CD1c-positive myeloid dendritic cell (primary cell): ENCODE measurements around the gene EP400.

Experiments used
- DNase-seq: peaks from one replicate; pipeline ENCODE4 v3.0.0-alpha.2; 2016; ENCODE audit errors: extremely low spot score

The EP400 gene

DNA sequence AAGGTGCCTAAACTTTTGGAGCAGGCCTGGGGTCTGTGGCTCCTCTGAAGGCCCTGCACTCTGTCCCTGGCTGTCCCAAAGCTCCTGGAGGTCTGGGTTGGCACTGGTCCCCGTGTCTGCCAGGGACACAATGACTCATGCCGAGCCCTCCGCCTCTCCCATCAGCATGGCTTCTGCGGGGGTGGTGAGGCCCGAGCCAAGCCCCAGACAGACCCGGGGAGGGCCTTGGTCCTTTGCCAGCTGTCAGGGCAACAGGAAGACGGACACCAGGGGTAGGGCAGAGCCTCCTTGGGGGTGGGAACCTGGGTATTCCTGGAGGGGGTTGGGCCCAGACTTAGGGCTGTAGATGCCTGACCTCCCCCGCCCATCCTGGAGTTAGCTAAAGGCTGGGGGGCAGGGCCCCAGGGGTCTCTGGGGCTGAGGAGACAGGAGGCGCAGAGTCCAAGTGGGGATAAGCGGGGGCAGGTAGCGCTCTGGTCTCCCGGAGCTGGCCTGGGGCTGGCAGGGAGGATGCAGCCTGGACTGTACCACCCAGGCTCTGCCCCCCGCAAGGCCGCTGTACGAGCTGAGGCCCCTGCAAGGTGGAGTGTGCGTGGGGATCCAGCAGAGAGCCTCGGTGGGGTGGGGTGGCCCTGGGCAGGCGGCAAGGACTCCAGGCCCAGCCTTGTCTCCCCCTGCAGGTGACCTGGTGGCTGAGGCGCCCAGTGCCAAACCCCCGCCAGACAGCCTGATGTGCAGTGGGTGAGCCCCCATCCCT, 37.0 kb upstream of the EP400 start:
- DNase-seq, result no peak

DNA sequence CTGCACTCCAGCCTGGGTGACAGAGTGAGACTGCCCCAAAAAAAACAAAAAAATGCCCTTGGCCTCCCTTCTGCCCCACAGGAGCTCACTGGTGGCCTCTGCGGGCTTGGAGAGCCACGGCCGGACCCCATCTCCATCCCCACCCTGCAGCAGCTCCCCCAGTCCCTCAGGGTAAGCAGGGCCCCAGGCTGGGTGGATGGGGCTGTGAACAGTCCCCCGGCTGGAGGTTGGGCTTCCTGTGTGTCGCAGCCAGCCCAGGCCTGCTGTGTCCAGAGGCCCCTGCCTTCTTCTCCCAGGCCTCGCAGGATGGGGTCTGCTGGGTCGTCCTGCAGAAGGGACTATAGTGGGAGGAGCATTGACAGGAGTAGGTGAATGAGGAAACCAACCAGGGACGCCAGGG, 36.1 kb upstream of the EP400 start:
- DNase-seq, result no peak

DNA sequence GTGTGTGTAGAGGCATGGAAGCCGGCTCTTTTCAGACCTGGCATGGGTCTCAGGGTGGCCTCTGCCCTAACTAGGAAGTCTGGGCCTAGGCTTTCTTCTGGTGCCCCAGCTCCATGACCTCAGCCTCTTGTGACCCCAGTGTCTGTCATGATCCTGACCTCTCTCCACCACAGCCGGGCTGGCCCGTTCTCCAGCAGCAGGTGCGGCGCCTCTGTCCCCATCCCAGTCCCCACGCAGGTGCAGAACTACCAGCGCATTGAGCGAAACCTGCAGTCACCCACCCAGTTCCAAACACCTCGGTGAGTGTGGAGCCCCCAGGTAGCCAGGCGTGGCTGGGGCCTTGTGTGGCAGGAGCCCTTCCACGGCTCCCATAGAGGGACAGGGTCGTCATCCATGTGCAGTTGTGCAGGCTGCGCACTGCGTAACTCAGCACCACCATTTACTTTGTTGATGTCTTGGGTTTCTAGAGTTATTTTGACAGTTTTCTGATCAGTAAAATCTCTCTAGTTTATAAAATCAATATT, 35.5 kb upstream of the EP400 start:
- DNase-seq, result no peak

DNA sequence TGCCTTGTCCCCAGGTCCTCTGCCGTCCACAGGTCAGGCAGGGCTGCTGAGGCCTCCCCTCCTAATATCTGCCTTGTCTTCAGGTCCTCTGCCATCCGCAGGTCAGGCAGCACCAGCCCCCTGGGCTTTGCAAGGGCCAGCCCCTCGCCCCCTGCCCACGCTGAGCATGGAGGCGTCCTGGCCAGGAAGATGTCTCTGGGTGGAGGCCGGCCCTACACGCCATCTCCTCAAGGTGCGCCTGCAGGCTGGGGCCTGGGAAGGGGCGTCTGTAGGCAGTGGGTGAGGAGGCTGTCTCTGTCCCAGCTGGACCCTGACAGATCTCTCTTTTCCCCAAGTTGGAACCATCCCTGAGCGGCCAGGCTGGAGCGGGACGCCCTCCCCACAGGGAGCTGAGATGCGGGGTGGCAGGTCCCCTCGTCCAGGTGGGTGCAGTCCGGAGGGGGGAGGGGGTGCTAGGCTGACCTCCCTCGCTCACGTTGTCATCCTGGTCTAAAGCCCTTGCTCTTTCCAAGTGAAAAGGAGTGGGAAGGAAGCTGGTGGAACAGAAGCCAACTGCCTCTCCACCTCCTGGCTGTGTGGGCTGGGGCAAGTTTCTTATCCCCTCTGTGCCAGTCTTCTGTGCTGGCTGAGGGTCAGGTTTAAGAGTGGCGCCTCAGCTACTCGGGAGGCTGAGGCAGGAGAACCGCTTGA, 34.6 kb upstream of the EP400 start:
- DNase-seq, result no peak

DNA sequence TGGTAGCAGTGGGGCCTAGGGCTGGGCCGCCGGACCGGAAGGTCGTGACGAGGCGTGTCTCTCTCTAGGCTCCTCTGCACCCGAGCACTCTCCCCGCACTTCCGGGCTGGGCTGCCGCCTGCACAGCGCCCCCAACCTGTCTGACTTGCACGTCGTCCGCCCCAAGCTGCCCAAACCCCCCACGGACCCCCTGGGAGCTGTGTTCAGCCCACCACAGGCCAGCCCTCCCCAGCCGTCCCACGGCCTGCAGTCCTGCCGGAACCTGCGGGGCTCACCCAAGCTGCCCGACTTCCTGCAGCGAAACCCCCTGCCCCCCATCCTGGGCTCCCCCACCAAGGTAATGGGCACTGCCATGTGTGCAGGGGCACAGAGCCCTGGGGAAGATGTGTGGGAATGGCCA, 33.9 kb upstream of the EP400 start:
- no peak for DNase-seq

DNA sequence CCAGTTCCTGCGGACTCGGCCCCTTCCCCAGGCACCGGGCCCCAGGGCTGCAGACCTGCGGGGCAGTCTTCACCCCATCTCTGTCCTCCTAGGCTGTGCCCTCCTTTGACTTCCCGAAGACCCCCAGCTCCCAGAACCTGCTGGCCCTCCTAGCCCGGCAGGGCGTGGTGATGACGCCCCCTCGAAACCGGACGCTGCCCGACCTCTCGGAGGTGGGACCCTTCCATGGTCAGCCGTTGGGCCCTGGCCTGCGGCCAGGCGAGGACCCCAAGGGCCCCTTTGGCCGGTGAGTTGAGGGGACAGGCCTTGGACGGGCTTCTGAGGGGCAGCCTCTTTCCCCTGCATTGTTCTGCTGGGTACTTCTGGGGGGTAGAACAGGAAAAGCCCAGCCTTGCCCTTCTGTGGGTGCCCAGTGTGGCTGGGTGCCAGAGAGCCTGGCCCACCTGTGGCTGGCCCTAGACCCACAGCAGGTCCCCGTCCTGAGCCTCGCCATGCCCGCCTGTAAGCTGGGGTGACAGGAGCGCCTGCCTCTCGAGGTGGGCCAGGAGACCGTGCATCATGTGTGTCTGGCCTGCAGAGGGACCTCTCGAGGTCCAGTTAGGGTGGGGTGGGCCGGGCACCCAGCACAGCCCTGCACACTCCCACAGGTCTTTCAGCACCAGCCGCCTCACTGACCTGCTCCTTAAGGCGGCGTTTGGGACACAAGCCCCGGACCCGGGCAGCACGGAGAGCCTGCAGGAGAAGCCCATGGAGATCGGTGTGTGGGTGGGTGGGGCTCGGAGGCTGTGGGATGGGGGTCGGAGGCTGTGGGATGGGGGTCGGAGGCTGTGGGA, 33.2 kb upstream of the EP400 start:
- no peak for DNase-seq

DNA sequence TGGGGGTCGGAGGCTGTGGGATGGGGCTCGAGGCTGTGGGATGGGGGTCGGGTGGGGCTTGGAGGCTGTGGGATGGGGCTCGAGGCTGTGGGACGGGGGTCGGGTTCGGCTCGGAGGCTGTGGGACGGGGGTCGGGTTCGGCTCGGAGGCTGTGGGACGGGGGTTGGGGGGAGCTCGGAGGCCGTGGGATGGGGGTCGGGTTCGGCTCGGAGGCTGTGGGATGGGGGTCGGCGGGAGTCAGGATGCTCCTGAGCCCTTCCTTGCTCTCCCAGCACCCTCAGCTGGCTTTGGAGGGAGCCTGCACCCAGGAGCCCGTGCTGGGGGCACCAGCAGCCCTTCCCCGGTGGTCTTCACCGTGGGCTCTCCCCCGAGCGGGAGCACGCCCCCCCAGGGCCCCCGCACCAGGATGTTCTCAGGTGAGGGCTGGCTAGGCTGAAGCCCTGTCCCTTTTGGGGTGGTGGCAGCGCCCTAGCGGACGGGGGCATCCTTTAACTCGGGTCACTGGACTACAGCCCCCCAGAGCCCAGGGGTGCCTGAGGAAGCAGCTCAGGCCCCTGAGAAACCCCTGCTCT, 32.5 kb upstream of the EP400 start:
- no peak for DNase-seq

DNA sequence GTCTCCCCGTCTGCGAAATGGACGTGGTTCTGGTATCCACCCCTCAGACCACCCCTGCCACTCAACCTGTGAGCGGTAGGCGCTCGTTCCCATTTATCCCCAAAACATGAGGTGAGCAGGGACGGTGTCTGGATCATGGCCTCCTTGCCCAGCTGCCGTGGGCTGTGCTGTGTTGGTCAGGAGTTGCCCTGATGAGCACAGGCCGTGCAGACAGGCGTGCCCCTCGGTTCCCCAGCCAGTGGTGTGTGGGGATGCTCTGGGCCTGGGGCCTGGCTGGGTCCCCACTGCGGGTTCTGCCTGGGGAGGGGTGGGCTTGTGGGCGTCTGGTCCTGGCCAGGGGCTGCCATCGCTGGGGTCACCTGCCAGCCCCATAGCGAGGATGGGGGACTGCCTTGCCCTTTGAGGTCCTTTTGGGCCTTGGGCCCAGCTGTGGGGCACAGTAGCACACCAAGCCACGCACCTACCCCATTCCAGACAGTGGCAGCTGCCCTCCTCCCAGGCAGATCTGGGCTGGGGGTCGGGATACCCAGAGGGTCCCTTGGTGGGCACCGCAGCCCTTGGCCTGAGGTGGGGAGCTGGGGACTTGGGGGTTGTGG, 31.9 kb upstream of the EP400 start:
- DNase-seq, result no peak

DNA sequence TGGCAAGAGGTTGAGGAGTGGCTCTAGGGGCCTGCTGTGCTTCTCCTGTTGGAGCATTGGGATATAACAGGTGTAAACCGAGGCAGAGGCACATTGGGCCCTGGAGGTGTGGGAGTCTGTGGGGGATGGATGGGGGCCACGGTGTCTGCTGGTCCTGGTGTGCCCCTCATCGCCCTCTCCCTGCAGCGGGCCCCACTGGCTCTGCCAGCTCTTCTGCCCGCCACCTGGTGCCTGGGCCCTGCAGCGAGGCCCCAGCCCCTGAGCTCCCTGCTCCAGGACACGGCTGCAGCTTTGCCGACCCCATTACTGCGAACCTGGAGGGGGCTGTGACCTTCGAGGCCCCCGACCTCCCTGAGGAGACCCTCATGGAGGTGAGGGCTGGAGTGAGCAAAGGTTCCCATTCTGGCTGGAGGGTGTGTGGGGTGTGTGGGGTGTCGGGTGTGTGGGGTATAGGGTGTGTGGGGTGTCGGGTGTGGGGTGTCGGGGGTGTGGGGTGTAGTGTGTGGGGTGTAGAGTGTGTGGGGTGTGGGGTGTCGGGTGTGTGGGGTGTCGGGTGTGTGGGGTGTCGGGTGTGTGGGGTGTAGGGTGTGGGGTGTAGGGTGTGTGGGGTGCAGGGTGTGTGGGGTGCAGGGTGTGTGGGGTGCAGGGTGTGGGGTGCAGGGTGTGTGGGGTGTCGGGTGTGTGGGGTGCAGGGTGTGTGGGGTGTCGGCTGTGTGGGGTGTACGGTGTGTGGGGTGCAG, 31.3 kb upstream of the EP400 start:
- no peak for DNase-seq

DNA sequence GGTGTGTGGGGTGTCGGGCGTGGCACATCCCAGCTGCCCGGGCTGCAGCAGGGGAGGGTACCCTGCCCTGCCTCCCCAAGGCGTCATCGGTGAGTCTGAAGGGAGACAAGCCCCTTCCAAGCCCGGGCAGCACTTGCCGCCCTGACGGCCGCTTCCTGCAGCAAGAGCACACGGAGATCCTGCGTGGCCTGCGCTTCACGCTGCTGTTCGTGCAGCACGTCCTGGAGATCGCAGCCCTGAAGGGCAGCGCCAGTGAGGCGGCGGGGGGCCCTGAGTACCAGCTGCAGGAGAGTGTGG, 30.7 kb upstream of the EP400 start:
- DNase-seq, result no peak

DNA sequence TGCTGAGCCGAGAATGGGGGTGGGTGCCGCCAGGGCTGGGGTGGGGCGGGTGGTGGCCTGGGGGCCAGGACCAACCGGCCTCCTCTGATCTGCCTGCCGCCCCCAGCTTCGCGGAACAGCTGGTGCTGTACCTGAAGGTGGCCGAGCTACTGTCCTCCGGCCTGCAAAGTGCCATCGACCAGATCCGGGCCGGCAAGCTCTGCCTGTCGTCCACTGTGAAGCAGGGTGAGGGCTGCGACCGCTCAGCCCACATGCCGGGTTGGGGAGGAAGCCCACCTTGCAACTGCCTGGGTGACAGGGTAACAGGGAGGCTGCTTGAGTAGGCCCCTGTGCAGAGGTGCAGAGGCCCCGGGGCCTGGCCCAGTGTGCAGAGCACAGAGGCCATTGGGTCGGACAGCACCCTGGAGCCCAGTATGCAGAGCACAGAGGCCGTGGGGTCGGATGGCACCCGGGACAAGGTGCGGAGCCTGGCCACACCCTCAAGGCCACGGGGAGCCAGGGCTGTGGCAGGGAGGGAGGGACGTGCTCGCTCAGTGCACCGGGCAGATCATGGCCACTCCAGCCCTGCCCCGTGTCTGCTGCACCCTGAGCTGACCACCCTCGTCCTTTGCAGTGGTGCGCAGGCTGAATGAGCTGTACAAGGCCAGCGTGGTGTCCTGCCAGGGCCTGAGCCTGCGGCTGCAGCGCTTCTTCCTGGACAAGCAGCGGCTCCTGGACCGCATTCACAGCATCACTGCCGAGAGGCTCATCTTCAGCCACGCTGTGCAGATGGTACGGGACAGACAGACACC, 30.2 kb upstream of the EP400 start:
- DNase-seq, result no peak

DNA sequence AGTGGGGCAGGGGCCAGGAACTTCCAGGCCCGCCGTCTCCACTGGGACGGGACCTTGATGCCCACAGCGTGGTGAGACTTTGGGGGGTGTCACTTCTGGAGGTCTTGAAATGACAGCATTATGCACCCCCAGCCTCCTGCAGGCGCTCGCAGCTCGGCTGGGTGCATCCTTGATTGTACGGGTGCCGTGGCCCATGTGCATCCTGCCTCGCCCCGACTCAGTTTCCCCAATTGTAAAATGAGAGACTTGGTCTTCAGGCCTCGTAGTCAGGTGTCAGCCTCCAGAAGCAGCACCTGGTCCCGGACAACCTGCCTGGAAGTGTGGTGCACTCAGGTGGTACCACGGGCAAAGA, 29.6 kb upstream of the EP400 start:
- DNase-seq, result no peak

DNA sequence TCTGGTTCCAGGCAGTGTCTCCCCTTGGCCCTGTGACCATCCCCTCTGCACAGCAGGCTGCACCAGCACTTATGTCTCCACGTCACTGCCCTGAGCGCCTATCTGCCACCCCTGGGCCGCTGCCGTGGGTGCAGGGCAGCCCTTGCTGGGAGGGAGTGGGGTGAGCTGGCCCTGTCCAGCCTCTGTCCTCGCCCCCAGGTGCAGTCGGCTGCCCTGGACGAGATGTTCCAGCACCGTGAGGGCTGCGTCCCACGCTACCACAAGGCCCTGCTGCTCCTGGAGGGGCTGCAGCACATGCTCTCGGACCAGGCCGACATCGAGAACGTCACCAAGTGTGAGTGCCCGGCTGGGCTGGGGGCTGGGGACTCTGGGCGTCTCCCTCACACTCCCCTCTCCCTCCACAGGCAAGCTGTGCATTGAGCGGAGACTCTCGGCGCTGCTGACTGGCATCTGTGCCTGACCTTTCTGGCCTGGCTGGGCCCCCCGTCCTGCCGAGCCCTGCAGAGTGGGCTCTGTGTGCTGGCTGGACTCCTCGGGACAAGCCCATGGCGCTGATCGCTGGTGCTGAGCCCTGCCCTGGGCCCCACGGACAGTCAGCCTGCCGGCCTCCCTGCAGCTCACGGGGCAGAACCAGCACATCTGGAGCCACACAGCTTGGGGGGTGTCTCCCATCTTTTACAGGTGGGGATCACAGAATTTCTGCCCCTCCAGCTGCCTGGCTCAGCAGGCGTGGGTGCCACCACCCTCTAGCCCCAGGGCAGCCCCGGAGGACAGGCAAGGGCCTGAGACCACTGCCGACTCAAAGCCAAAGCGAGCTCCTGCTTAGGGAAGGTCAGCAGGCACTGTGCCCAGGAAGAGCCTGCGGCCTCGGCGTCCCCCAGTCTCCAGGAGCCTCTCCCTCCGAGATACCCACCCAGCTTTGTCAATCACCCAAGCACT, 28.6 kb upstream of the EP400 start:
- DNase-seq, result no peak

DNA sequence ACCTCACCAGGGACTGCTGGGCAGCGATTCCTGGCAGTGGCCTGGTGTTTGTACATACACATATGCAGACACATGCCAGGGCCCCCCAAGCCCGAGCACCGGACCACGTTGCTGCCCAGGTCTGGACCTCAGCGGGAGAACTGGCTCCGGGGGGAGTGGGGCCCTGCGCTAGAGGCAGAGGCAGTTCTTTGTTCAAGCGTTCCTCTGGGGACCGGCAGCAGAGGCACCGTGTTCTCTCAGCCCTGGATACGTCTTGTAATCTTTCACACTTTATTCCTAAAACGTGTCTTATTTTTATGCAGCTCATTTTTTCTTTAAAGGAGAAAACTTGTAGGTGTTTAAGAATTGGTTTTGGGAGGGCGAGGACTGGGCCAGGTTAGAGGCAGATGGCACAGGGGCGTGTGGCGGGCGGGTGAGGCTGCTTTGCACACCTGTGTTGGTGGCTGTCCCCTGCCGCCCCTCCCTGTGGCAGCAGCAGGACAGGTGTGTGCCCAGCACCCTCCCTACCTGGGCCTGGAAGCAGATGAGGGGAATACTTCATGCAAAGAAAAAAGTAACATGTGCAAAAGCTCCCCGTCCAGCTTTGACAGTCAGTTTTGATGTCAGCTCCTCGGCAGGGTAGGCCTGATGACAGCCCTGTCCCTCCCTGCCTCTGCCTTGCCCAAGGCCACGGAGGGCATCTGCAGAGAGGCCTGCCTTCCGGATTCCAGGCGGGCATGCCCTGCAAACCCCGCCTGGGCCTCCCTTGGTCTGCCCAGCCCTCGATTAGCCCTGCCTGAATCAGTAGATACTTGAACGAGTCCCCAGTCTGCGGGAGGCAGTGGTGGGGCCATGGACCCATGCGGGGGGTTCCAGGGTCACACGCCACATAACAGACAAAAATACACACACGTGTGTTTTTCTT, 27.6 kb upstream of the EP400 start:
- DNase-seq, result no peak

DNA sequence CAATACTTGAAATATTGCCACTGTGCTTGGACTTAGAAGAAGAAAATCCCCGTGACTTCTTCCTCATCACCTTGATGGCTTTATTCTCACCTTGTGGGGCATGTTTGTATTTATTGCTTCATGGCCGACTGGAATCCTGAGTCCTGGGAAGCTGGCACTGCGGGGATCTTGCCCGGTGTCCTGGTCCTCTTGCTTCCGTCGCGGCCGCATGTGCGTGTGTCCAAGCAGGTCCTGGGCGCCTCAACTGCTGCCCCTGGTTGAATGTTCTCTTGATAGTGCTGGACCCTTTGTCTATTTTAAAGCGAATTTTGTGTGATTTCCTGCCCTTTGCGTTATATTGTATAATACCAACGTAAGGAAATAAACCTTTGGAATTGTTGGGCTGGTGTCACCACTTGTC, 27.0 kb upstream of the EP400 start:
- DNase-seq, result no peak

DNA sequence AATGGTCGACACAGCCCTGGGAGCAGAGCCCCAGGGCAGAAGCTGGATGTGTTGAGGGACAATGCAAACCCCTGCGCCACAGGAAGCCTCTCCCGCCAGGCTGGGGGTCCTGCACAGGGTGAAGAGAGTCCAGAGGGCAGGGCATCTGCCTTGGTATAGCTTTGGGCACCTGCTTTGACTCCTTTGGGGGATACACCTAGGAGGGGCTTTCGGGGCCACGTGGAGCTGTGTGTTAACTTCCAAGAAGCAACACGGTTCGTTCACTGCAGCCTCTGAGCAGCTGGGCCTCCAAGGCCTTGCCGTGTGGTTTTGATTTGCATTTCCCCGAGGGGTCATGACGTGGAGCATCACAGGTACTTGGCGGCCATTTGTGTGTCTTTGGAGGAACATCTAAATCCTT, 26.5 kb upstream of the EP400 start:
- no peak for DNase-seq

DNA sequence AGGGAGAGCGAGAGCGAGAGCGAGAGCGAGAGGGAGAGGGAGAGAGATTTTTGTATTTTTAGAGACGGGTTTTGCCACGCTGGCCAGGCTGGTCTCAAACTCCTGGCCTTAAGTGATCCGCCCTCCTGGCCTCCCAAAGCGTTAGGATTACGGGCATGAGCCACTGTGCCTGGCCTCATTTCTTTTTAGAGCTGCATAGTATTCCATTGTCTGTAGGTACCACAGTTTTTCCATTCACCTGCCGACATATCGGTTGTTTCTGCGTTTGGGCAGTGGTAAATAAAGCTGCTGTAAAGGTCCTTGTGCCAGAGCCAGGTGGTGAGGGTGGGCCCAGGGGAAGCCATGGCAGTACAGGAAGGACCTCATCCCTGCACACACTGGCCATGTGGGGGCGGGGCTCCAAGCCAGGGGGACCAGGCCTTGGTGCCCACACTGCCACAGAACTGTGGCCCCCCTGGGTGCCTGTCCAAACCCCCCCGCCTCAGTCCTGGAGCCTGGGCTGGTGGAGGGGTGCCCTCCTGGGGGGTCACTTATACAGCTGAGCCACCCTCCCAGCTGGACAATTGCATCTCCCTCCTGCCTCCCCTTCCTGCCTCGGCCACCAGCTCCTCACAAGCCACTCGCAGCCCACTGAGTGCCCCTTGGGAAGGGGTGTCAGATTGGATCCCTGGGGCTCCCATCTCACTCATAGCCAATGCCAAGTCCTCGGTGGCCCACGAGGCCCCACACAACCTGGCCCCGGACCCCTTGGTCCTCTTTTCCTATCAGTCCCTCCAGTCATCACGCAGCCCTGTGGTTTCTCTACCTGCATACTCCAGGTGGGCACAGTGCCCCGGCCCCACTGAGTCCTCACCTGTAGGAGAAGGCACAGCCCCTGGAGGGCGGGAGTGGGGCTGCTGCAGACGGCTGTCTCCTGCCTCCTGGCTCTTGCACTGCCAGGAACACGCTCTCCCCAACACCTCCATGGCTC, 22.3 kb upstream of the EP400 start:
- DNase-seq, result no peak
